Vagina (tissue), 2 donors: Measurements from ENCODE around the gene CDS2.
A peak's percentile ranks its signal among the peaks of the same experiment; 100 is the strongest.

ENCODE experiments used
- CTCF ChIP-seq, 3 experiments: fragments of 450-650 bp in 2 of 3; fragments of 200-600 bp in 1 of 3; sonication (generic) in 1 of 3; IDR thresholded peaks; one replicate each; pipeline ENCODE4 v1.5.1; 2017 to 2019; ENCODE audit warnings: antibody characterized with exemption in 3 of 3, mild to moderate bottlenecking in 2 of 3, moderate library complexity in 2 of 3
- POLR2A ChIP-seq, 2 donors: fragments of 450-650 bp; IDR thresholded peaks; one replicate each; pipeline ENCODE4 v1.6.1; 2017; ENCODE audit warnings: antibody characterized with exemption in 2 of 2, mild to moderate bottlenecking in 2 of 2, moderate library complexity in 2 of 2
- POLR2AphosphoS5 ChIP-seq, 2 donors: sonication (generic); formaldehyde crosslinking; IDR thresholded peaks; one replicate each; pipeline ENCODE4 v1.9.0; 2017; ENCODE audit warnings: antibody characterized with exemption in 2 of 2, mild to moderate bottlenecking in 2 of 2, low read depth in 1 of 2; ENCODE audit not compliant: insufficient read depth in 1 of 2

- TF ChIP-seq CTCF (IDR thresholded peaks at IDR 0.05), result peak; percentile 64 to 76 (median 72)
- no peak for TF ChIP-seq POLR2A (IDR thresholded peaks at IDR 0.05)
- peak in 1 of 2 donors; percentile 62 for TF ChIP-seq POLR2AphosphoS5 (IDR thresholded peaks at IDR 0.05; ENCODE audit: insufficient read depth in 1 of 2, low read depth in 1 of 2)
Measured at GRCh38 chr20:5191829-5192569, 65.2 kb downstream of the CDS2 start.
